NCI-H226 (cell line): ENCODE data around the gene ADORA2A.
A peak's percentile ranks its signal among the peaks of the same experiment; 100 is the strongest.

Source experiments
- DNase-seq: peaks from one replicate; pipeline ENCODE4 v3.0.0-alpha.2; 2015

Gene ADORA2A

DNA sequence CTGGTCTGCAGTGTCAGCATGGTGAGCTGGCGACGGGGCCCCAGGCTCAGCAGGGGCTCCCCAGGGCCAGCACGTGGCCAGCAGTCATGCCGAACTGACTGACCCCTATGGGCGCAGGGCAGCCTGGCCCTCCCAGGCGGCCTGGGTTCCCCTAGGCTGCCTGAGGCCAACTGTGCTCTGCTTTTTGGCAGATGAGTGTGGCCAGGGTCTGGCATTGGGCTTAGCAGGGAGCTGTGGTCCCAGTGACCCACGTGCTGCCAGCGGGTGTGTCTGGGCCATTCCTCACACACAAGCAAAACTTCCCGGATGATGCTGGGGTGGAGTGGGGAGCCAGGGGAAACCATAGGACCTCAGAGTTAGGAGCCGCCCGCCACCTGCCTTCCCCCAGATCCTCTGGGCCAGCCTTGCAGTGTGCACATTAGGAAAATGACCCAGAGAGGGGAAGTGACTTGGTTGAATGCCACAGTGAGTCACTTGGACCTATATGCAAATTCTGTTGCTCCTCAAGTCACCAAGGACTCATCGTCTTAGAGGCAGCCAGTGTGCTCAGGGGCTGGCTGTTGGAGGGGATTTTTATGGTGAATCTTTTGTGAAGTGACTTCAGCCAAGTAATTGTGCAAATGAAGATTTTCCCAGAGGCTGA lies 6.5 kb downstream of the ADORA2A start:
- no peak for DNase-seq

DNA sequence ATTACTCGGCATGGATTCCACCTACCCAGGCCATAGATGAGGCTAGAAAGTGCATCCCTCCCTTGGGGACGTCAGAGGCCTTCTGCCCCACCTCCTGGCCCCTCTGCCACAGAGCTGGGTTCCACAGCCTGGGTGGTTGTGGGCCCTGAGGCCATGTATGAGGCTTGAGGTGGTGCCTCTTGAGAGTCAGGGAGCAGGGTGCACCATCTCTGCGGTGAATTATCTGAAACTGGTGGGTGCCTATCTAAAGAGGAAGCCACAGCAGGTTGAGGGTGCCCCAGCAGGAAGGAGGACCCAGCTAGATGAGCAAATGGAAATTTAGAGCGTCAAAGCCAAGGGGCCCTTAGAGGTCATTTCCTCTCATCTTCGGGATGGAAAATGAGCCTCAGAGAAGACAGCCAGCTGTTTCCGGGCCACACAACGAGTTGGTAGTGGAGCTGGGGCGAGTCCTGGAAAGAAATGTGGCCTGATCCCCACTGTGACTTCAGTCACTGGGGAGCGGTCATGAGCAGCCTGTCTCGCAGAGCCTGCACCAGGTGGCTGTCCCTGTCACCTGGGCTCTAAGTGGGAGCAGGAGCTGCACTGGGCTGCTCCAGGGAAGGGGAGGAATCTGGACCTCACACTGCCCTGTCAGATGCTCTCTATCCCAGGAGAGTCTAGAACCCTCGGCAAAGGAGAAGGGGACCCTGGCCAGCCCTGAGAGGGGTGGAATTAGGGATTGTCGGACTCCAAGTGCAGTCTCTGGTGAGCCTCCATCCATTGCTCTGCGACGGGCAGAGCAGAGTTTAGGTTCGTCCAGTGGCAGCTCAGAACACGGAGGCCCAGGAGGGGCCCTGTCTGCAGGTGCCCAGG lies 7.3 kb downstream of the ADORA2A start:
- DNase-seq = no peak

DNA sequence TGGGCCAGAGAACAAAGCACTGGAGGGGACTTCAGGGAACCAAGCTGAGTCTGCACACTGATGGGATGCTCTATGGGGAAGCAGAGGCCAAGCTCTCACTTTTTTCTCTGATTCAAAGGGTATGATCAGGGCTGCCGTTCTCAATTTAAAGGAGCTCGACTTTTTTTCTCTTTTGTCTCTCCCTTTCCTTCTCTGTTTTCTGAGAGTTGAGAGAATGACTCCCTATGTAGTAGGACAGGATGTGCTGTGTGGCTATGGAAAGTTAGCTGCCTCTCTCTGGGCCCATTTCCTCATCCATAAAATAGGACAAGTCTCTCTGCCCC lies 7.9 kb downstream of the ADORA2A start:
- DNase-seq = no peak

DNA sequence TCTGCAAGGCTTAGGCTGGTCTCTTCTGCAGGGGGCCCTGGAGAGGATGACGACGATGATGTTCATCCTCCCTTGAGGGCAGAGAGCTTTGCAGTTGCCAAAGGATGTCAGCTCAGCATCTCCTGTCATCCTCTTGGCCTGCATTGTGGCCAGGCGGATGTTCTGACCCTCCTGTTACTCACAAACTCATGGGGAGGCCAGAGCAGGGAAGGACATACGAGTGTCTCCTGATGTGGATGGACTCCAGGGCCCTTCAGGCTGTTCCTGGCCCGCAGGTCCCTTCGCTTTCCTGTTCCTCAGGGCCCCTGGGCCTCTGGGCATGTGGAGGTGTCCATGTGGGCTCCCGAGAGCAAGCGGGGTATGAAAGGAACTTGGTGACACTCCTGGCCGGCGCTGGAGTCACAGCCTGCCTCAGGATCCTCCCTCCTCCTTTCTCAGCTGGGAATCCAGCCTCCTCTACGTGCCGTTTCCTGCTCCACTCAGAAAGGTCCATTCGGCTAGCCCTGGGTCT lies 8.5 kb downstream of the ADORA2A start:
- no peak for DNase-seq

DNA sequence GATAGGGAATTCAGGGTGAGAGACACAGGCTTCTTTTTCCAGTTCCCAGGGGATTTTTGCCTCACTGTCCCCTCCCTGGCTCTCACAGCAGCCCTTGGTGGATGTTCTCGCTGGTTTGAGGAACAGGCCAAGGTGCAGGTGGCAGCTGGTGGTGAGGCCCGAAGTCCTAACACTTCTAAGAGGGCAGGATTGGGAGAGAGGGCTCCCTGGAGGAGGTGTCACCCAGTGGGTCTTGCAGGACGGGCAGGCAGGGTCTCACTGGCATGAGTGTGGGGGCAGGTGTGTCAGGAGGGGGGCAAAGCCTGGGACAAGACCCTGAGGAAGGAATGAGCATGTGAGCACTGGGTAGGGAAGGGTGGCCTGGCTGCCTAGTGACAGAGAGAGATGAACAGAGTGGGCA lies 9.2 kb downstream of the ADORA2A start:
- DNase-seq = no peak

DNA sequence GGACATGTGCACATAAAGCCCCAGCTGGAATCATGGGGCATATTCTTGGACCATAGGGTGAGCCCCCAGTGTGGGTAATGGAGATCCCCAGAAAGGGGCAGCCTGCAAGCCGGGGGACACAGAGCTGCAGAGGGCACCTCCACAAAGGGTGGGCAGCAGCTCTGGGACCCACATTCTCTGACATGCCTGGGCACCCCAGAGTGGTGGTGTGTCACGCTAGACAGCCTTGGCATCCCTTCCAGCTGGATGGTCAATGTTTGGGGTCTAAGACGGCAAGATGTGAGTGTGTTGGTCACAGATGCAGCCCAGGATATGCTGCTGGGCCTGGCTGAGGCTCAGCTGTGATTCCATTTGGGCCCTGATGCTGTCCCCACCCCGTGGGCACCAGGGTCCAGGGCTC lies 9.7 kb downstream of the ADORA2A start:
- DNase-seq = no peak

DNA sequence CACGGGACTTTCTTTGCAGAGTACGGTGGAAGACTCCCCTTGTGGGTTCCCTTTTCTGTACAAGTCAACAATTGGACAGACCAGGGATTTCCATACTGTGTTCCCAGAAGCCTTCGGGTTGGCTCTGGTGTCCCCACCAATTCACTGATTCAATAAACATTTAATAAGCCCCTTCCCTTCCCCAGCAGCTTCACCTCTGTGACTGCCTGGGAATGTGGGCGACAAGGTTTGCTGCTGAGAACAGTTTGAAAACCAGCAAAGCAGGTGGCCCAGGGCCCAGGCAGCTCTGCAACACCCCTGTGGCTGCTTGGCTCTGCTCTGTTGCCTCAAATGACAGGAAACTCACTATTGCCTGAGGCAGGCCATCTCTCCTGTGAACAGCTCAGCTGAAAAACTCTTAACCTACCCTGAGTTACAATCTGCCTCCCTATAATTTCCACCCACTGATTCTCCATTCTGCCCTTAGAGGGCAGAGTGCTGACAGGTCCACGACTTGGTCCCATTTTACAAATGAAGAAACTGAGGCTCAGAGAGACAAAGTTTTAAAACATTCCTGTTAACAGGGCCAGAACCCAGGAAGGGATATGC lies 10.4 kb downstream of the ADORA2A start:
- DNase-seq = peak; percentile 3

DNA sequence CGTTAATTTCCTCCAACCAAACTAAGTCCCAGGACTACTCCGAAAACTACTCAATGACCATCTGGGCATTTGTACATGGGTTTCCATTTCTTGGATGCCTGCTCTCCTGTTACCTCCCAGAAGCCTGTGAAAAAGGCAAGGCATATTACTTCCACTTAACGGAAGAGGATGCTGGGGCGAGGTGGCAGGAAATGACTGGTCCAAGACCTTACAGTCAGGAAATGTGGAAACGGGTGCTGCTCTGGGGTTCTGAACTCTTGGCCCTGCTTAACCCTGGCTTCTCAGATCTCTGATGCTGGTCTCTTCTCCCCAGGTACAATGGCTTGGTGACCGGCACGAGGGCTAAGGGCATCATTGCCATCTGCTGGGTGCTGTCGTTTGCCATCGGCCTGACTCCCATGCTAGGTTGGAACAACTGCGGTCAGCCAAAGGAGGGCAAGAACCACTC lies 12.9 kb downstream of the ADORA2A start:
- DNase-seq = peak; percentile 6

DNA sequence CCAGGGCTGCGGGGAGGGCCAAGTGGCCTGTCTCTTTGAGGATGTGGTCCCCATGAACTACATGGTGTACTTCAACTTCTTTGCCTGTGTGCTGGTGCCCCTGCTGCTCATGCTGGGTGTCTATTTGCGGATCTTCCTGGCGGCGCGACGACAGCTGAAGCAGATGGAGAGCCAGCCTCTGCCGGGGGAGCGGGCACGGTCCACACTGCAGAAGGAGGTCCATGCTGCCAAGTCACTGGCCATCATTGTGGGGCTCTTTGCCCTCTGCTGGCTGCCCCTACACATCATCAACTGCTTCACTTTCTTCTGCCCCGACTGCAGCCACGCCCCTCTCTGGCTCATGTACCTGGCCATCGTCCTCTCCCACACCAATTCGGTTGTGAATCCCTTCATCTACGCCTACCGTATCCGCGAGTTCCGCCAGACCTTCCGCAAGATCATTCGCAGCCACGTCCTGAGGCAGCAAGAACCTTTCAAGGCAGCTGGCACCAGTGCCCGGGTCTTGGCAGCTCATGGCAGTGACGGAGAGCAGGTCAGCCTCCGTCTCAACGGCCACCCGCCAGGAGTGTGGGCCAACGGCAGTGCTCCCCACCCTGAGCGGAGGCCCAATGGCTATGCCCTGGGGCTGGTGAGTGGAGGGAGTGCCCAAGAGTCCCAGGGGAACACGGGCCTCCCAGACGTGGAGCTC lies 13.5 kb downstream of the ADORA2A start:
- no peak for DNase-seq

DNA sequence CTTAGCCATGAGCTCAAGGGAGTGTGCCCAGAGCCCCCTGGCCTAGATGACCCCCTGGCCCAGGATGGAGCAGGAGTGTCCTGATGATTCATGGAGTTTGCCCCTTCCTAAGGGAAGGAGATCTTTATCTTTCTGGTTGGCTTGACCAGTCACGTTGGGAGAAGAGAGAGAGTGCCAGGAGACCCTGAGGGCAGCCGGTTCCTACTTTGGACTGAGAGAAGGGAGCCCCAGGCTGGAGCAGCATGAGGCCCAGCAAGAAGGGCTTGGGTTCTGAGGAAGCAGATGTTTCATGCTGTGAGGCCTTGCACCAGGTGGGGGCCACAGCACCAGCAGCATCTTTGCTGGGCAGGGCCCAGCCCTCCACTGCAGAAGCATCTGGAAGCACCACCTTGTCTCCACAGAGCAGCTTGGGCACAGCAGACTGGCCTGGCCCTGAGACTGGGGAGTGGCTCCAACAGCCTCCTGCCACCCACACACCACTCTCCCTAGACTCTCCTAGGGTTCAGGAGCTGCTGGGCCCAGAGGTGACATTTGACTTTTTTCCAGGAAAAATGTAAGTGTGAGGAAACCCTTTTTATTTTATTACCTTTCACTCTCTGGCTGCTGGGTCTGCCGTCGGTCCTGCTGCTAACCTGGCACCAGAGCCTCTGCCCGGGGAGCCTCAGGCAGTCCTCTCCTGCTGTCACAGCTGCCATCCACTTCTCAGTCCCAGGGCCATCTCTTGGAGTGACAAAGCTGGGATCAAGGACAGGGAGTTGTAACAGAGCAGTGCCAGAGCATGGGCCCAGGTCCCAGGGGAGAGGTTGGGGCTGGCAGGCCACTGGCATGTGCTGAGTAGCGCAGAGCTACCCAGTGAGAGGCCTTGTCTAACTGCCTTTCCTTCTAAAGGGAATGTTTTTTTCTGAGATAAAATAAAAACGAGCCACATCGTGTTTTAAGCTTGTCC lies 14.3 kb downstream of the ADORA2A start:
- DNase-seq = no peak

DNA sequence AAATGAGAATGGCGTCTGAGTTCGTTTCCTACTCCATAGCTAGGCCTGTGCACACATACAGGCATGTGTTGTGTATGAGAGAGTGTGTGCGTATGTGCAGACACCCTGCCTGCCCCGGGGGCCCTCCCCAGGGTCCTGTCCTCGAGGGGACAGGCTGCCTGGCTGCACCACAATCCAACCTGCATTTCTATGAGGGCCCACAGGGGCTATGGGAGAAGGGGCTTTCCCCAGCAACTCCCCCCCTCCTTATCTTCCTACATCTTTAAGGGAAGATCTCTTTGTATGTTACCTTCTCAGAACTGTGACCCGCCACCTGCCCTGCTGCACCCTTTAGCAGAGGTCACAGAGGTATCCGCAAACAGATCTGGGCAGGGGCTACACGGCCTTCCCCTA lies 14.9 kb downstream of the ADORA2A start:
- DNase-seq = no peak

DNA sequence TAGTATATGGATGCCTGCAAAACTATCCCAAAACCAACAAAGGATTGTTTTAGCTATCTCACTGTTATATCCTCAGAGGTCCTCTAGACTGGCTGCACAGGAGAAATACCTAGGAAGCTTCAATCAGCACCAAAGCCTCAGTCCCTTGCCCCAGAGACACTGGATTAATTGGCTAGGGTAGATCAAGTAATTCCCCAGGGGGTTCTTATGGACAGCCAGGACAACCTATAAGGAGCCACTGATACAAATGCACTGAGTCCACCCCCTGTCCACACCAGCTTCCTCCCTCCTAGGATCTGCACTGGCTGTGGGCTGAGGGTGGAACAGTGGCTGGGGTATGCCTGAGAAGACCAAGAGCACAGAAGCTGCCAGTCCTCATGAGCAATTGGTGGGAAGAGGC lies 16.3 kb downstream of the ADORA2A start:
- DNase-seq = no peak

DNA sequence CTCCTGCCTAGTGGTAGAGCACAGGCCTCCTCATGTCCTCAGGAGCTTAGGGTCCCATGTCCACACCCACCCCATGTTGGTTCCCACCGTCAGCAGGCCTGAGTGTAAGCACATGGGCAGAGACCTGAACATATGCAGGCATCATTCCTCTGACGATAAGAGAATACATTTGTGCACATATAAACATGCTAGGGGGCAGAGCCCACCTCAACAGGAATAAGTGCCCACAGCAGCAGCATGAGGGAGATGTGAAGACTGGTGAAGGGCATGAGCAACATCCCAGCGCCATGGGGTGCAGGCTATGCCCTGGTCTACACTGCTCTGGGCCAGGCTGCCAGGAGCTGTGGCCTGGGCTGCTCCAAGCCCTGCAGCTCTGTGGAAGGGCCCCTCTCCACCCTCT lies 16.9 kb downstream of the ADORA2A start:
- DNase-seq = no peak

DNA sequence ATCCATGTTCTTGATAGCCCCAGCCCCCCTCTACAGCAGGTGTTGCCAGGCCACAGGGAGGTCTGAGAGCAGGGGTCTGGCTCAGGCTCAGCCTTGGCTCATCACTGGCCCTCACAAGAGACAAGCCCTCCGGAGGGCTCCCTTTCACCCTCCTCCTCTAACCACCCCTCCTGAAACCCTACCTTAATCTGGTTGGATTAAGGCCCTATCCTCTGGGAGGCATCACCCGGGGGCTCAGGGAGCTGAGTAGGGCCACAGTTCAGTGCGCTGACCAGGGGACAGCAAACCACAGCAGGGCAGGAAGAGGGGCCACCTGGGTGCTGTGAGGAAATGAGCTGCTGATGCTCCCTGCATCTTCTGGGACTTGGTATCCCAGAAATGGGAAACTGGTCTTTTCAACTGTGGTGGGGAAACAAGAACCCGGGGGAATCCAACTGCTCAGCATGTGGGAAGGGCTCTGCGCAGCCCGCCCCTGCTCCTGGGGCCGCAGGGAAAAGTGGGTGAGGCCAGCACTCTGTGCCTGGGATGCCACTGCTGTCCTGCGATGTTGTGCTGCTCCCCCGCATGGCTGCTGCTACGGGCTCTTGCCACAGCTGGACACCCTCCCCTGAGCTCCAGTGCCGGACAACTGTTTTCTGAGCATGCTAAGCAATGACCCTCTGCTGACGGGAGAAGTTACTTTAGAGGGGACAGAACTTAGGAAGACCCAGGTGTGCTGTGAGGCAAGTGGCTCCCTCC lies 17.5 kb downstream of the ADORA2A start:
- DNase-seq = no peak

DNA sequence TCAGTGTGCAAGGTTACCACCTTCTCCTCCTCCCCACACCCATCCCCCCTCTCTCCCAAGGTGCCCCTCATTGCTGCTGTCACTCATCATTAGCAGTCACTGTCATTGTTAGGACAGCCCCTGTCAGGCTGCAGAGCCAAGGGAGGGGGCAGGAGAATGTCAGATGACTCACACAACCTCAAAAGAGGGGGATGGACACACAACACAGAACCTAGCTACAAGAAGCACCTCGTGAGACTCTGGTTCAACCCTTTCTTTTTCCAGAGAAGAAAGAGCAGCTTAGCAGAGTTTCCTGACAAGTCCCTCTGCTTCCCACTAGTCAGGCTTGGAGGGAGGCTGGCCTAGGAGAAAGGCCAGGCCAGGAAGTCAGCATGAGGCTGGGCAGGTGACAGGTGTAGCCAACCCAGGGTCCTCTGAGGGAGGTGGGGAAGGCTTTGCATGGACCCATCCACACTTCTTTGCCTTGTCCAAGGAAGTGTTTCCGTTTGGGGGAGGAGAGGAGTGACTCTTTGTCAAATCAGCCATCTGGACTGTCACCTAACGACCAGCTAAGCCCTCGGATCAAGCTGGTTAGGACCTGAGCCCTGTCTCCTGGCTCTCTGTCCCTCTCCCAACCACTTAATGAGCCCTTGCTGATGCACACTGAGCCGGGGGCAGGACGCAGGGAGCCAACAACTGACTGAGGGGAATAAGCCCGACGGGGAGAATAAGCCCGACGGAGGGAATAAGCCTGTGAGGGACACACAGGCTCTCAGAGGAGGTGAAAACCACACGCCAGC lies 18.3 kb downstream of the ADORA2A start:
- DNase-seq = no peak

DNA sequence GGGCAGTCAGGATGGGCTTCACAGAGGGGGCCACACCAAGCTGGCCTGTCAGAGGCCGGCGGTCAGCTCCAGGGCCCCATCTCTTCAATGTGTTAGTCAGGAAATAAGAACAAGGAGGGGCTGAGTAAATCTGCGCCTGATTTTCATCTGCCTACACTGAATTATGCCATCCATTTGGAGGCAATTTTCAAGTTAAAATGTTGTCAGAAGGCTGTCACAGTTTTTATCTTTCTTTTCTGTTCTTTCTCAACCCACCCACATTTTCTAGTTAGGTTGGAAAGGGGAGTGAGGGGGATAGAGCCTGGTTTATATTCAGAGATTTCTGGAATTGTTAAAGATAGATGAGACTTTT lies 18.8 kb downstream of the ADORA2A start:
- DNase-seq = no peak

DNA sequence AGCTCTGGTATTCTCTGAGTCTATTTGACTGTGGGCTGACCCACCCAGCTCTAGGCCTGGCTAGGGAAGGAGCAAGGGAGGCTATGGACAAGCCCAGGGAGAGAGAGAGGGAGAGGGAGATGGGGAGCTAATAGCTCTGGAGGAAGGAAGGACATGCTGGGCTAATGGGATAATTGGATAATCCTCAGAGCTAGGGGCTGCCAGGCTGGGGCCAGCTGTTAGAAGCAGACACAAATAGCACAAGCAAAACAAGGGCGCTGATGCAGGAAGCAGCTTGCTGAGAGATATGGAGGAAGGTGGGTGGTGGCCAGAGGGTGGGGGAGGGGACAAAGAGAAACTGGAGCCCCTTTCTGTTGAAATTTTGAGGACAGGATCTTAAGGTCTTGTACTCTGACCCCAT lies 23.2 kb downstream of the ADORA2A start:
- DNase-seq = no peak

DNA sequence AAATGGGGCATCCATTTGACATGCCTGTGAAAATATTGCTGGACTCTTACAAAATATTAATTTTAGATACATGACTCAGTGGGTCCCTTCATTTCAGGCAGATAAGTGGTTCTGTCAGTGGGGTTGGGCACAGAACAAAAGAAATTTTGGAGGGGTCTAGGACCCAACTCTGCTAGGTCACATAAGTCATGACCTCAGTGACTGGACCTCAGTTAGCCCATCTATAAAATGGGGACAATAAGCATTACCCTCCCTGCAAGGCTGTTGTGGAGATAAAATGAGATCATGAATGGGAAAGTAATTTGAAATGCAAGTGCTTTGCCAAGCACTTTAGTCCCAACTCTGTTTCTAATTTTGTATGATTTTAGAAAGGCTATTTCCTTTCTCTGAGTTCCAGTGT lies 23.8 kb downstream of the ADORA2A start:
- DNase-seq = no peak

DNA sequence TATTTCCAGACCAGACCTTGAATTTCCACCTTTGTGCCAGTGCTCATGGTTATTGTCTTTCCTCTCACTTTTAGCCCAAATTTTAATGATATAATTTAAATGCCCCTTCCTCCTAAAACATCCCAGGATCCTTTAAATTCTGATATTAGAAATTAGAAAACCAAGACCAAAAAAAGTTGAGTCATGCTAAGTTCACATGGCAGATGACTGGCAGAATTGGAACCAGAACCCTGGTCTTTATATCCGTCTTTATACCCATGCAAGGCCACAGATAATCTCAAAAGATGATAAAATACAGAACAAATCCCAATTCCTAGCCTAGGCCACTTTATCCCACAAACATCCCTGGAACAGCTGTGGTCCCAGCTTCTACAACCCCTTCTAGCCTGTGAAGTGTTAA lies 26.5 kb downstream of the ADORA2A start:
- DNase-seq = no peak

DNA sequence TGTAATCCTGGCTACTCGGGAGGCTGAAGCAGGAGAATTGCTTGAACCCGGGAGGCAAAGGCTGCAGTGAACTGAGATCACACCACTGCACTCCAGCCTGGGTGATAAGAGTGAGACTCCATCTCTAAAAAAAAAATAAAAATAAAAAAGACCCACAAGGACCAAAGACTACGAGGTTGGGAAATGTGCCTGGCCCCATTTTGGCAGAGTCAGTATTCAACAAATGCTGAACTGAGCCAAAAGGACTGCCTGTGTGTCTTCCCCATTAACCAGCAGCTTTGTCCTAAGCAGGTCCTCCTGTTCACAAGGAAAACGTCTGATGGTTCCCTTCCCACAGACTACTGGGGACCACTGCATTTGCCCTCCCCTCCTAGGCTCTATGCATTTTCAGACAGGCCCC lies 27.6 kb downstream of the ADORA2A start:
- DNase-seq = no peak
